ENCODE measurements around the gene GRWD1. TPM values are rescaled to one million over a fixed set of nuclear protein-coding genes. Genes with fewer than 3 reads are reported as not detected.

The GRWD1 gene
- total RNA-seq, 1 donor from 2014 or later = 23.4 TPM

DNA sequence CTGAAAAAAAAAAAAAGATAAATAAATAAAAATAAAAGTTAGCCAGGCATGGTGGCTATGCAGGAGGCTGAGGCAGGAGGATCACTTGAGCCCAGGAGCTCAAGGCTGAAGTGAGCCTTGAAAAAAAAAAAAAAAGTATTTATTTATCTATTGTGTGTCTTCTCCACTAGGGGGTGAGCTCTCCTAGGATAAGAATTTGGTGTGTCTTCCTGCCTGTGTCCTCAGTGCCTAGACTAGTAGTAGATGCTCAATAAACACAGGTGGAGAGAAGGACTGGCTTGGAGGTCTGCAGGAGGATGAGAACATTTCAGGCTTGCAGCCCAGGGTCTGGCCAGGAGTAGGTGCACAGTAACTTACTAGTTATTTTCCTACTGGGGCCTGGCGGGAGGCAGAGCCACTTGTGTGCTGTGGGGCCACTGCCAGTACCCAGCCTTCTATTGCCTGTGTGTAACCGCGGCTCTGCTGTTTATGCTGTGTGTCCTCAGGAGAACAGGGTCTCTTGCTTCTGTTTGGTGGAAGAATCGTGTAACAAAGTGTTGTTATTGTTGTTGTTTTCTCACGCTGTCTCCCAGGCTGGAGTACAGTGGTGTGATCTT lies 60.5 kb downstream of the GRWD1 start:
- ATAC-seq (no peak), DNase-seq (ENCODE audit: low spot score) (no peak)
- intact Hi-C loops (cut with DNase I) = no loop called here

Other genes with a start within 250 kb of the GRWD1 start
- 82.8 TPM for gene CARD8, start 190.1 kb upstream of the GRWD1 start, total RNA-seq
- gene ZNF114, start 175.9 kb upstream of the GRWD1 start, total RNA-seq = 1.1 TPM
- 119 TPM for gene EMP3, start 120.4 kb upstream of the GRWD1 start, total RNA-seq
- 11.2 TPM for gene TMEM143, start 82.0 kb upstream of the GRWD1 start, total RNA-seq
- not detected for gene SYNGR4, start 81.6 kb upstream of the GRWD1 start, total RNA-seq
- 104 TPM for gene KDELR1, start 54.4 kb upstream of the GRWD1 start, total RNA-seq
- 1.1 TPM for gene GRIN2D, start 52.3 kb upstream of the GRWD1 start, total RNA-seq
- 0.71 TPM for gene KCNJ14, start 9.6 kb downstream of the GRWD1 start, total RNA-seq
- gene CYTH2, start 23.4 kb downstream of the GRWD1 start, total RNA-seq = 62.7 TPM
- 0.76 TPM for gene LMTK3, start 65.9 kb downstream of the GRWD1 start, total RNA-seq
- not detected for gene SULT2B1, start 106.2 kb downstream of the GRWD1 start, total RNA-seq
- gene SPACA4, start 160.8 kb downstream of the GRWD1 start, total RNA-seq = not detected
- gene FAM83E, start 169.1 kb downstream of the GRWD1 start, total RNA-seq = not detected
- gene RPL18, start 173.2 kb downstream of the GRWD1 start, total RNA-seq = 789 TPM
- 21.5 TPM for gene SPHK2, start 173.5 kb downstream of the GRWD1 start, total RNA-seq
- 13.7 TPM for gene DBP, start 191.4 kb downstream of the GRWD1 start, total RNA-seq
- 10.5 TPM for gene CA11, start 200.2 kb downstream of the GRWD1 start, total RNA-seq
- gene NTN5, start 227.0 kb downstream of the GRWD1 start, total RNA-seq = 1.4 TPM
- gene FUT2, start 250.0 kb downstream of the GRWD1 start, total RNA-seq = not detected

All from sciatic nerve (tissue), 2 donors.